Measurements from ENCODE around the gene TMEM127. TPM values are rescaled to one million over a fixed set of nuclear protein-coding genes. Genes with fewer than 3 reads are reported as not detected.
"Not testable (repeated sequence)": the region's sequence is repeated elsewhere in the genome, so short reads cannot be mapped to it uniquely, and the experiment has no call there.

TMEM127 gene
- total RNA-seq, 1 donor from 2014 or later: 40.0 TPM

GRCh38 chr2:96233436-96233835, 32.4 kb downstream of the TMEM127 start:
- H3K4me3 ChIP-seq: no peak overlapping the region
- no peak overlapping the region for H3K27ac ChIP-seq
- no peaks in the 10 kb centered on the region for H3K36me3 ChIP-seq
- intact Hi-C loops (cut with DNase I): no loop called here
- no peak for DNase-seq (ENCODE audit: extremely low spot score in 2 of 2)
- no peaks in the 10 kb centered on the region for H3K9me3 ChIP-seq
- H3K27me3 ChIP-seq: no peaks in the 10 kb centered on the region
- no peak for TF ChIP-seq POLR2AphosphoS5 (IDR thresholded peaks at IDR 0.05; ENCODE audit: insufficient read depth in 1 of 2, low read depth in 1 of 2)
- TF ChIP-seq POLR2A (IDR thresholded peaks at IDR 0.05): no peak
- TF ChIP-seq CTCF (IDR thresholded peaks at IDR 0.05): no peak
- H3K4me1 ChIP-seq: no peaks in the 10 kb centered on the region

DNA sequence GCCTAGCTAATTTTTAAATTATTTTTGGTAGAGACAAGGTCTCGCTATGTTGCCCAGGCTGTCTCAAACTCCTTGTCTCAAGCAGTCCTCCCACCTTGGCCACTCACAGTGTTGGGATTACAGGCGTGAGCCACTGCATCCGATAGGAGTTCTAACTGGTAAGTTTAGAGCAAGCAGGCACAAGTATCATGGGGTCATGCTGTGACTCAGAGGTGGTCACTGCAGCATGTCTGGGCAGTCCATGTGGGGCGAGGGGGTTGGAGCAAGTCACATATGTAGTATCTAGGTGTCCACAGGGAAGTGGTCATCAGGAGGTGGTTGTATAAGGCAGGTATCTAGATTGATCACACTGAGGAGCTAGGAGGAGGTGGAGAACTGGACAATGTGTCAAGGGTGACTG, 34.5 kb downstream of the TMEM127 start:
- no peak for DNase-seq (ENCODE audit: extremely low spot score in 2 of 2)
- intact Hi-C loops (cut with DNase I): no loop called here
- no peaks in the 10 kb centered on the region for H3K9me3 ChIP-seq
- H3K27ac ChIP-seq: no peak overlapping the region
- H3K4me3 ChIP-seq: no peak overlapping the region
- no peaks in the 10 kb centered on the region for H3K36me3 ChIP-seq
- no peak for TF ChIP-seq POLR2A (IDR thresholded peaks at IDR 0.05)
- no peak for TF ChIP-seq CTCF (IDR thresholded peaks at IDR 0.05)
- TF ChIP-seq POLR2AphosphoS5 (IDR thresholded peaks at IDR 0.05; ENCODE audit: insufficient read depth in 1 of 2, low read depth in 1 of 2): no peak
- no peaks in the 10 kb centered on the region for H3K4me1 ChIP-seq
- H3K27me3 ChIP-seq: no peaks in the 10 kb centered on the region

DNA sequence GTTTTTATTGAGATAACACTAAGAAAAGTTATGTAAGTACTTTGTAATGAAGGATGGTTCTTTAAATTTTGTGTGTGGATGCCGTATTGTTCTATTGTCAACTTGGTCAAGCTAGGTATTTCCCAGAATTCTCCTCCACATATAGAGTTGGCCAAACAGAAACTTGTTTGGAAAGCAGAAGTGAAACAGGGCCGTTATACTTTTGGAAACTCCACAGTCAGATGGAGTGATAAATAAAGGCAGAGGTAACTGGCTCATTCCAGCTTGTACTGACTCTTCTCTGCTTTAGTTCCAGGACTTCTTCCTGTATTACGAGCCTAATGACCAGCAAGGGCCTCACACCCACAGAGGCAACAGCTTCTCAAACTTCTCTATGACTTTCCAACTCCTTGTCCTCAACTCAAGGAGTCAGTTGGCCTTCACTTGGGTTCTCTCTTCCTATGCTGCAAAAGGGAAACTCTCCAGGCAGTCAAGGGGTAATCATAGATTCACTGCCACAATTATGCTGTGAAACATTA, 40.7 kb downstream of the TMEM127 start:
- Histone ChIP-seq H3K27ac (no peak overlapping the region), H3K9me3 (no peaks in the 10 kb centered on the region), H3K4me1 (no peaks in the 10 kb centered on the region), H3K27me3 (no peaks in the 10 kb centered on the region), H3K4me3 (no peak overlapping the region), H3K36me3 (no peaks in the 10 kb centered on the region)
- TF ChIP-seq POLR2AphosphoS5 (IDR thresholded peaks at IDR 0.05; ENCODE audit: insufficient read depth in 1 of 2, low read depth in 1 of 2): no peak
- TF ChIP-seq CTCF (IDR thresholded peaks at IDR 0.05): no peak
- no peak for TF ChIP-seq POLR2A (IDR thresholded peaks at IDR 0.05)
- intact Hi-C loops (cut with DNase I): no loop called here
- DNase-seq (ENCODE audit: extremely low spot score in 2 of 2): no peak

- H3K9me3 ChIP-seq; intact Hi-C loops (cut with DNase I); H3K27me3 ChIP-seq; DNase-seq (ENCODE audit: extremely low spot score in 2 of 2); H3K36me3 ChIP-seq; H3K4me1 ChIP-seq; H3K27ac ChIP-seq; H3K4me3 ChIP-seq: not testable (repeated sequence)
Observed at GRCh38 chr2:96221106-96221505, 44.7 kb downstream of the TMEM127 start.

GRCh38 chr2:96219959-96220358, 45.8 kb downstream of the TMEM127 start:
- H3K4me1 ChIP-seq; H3K36me3 ChIP-seq; H3K4me3 ChIP-seq; H3K9me3 ChIP-seq; H3K27ac ChIP-seq; intact Hi-C loops (cut with DNase I); DNase-seq (ENCODE audit: extremely low spot score in 2 of 2); H3K27me3 ChIP-seq: not testable (repeated sequence)

DNA sequence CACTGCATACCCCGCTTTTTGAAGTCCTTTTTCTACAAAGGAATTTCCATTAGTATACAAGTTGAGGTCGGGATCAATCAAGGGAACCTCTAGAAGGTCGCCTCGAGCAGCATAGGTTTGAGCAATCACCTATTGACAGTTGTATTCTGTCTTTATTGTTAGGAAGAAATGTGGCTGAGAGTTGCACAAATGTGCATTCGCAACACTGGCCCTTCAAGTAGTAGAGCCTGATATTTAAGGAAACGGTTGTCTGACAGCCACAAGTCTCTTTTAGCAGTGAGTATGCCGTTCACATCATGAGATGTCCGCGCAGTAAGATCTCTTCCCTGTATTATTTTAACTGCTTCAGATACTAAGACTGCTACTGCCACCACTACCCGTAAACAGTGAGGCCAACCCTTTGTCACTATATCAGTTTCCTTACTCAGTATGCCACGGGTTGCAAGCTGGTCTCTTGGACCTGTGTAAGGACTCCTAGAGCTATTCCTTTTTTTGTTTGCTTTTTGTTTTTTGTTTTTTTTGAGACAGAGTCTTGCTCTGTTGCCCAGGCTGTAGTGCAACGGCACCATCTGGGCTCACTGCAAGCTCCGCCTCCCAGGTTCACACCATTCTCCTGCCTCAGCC, 47.2 kb downstream of the TMEM127 start:
- no peaks in the 10 kb centered on the region for H3K4me1 ChIP-seq
- no peak overlapping the region for H3K27ac ChIP-seq
- H3K9me3 ChIP-seq: no peaks in the 10 kb centered on the region
- no peak for DNase-seq (ENCODE audit: extremely low spot score in 2 of 2)
- intact Hi-C loops (cut with DNase I): no loop called here
- no peak overlapping the region for H3K4me3 ChIP-seq
- H3K36me3 ChIP-seq: no peaks in the 10 kb centered on the region
- TF ChIP-seq CTCF (IDR thresholded peaks at IDR 0.05) (no peak), POLR2AphosphoS5 (IDR thresholded peaks at IDR 0.05; ENCODE audit: insufficient read depth in 1 of 2, low read depth in 1 of 2) (no peak), POLR2A (IDR thresholded peaks at IDR 0.05) (no peak)
- H3K27me3 ChIP-seq: no peaks in the 10 kb centered on the region

All from vagina (tissue), 2 donors.